Endodermal cell (in vitro differentiated cells): ENCODE data around the gene CCDC73. TPM values are rescaled to one million over a fixed set of nuclear protein-coding genes. Genes with fewer than 3 reads are reported as not detected.

Experiments used
- DNase-seq: peaks from one replicate; pipeline ENCODE4 v3.0.0-alpha.2; 2017
- H3K27ac ChIP-seq: 2 replicates; pipeline ENCODE4 v1.5.1; 2013; ENCODE audit warnings: mild to moderate bottlenecking, low read depth, low read length, moderate library complexity
- H3K27me3 ChIP-seq: 2 replicates; pipeline ENCODE4 v1.6.1; 2013; ENCODE audit warnings: mild to moderate bottlenecking, low read length, moderate library complexity; ENCODE audit not compliant: insufficient read depth, control insufficient read depth, poor library complexity, severe bottlenecking
- H3K36me3 ChIP-seq: 2 replicates; pipeline ENCODE4 v1.7.0; 2013; ENCODE audit warnings: mild to moderate bottlenecking, low read length, moderate library complexity; ENCODE audit not compliant: control insufficient read depth, insufficient read depth
- H3K4me1 ChIP-seq: one replicate; pipeline ENCODE4 v1.7.0; 2013; ENCODE audit warnings: low read length; ENCODE audit not compliant: control insufficient read depth, insufficient read depth
- H3K4me3 ChIP-seq: 2 replicates; pipeline ENCODE4 v1.5.1; 2013; ENCODE audit warnings: mild to moderate bottlenecking, low read length, moderate library complexity
- H3K9ac ChIP-seq: 2 replicates; pipeline ENCODE4 v1.6.1; 2013; ENCODE audit warnings: mild to moderate bottlenecking, low read length, moderate library complexity; ENCODE audit not compliant: poor library complexity, severe bottlenecking; ENCODE audit errors: extremely low read depth
- H3K9me3 ChIP-seq: 2 replicates; pipeline ENCODE4 v1.6.1; 2013; ENCODE audit warnings: mild to moderate bottlenecking, low read length, moderate library complexity; ENCODE audit not compliant: control insufficient read depth
- H3K27ac Mint-ChIP-seq: 2 replicates; pipeline ENCODE4 v1.8.0; 2020; ENCODE audit warnings: mixed read lengths
- H3K27me3 Mint-ChIP-seq: 2 replicates; pipeline ENCODE4 v1.8.0; 2021; ENCODE audit warnings: mild to moderate bottlenecking, mixed read lengths; ENCODE audit not compliant: insufficient read depth
- H3K36me3 Mint-ChIP-seq: 2 replicates; pipeline ENCODE4 v1.8.0; 2020; ENCODE audit warnings: low read depth, mixed read lengths
- H3K4me1 Mint-ChIP-seq: 2 replicates; pipeline ENCODE4 v1.8.0; 2020; ENCODE audit warnings: mixed read lengths
- H3K4me3 Mint-ChIP-seq: 2 replicates; pipeline ENCODE4 v1.8.0; 2020; ENCODE audit warnings: mild to moderate bottlenecking, moderate library complexity, mixed read lengths
- H3K9me3 Mint-ChIP-seq: 2 replicates; pipeline ENCODE4 v1.8.0; 2020; ENCODE audit warnings: mild to moderate bottlenecking, mixed read lengths
- CTCF ChIP-seq: fragments of 200-600 bp; sonication (generic); conservative IDR thresholded peaks from 2 replicates; pipeline ENCODE4 v1.5.0; 2021; ENCODE audit warnings: antibody characterized with exemption, mild to moderate bottlenecking
- WGBS, 2 experiments: methylation state at CpG; one replicate each; pipeline versions ENCODE4 v1.1.5 to v1.1.7; 2013; ENCODE audit warnings: missing lambda C conversion rate in 2 of 2, mixed read lengths in 1 of 2; ENCODE audit not compliant: insufficient coverage in 1 of 2, insufficient read length in 1 of 2; 5-methylcytosine and 5-hydroxymethylcytosine counted together
- total RNA-seq, 2 donors: library from RNA; stranded (reverse); fragmentation: NEBNext Ultra II Directional in 1 of 2; extraction: Animal tissue kit (Norgen Biotek cat#: 25700) in 1 of 2; gene quantifications; 2 replicates in 1 of 2; 3 replicates in 1 of 2; pipeline ENCODE4 v1.2.1, GENCODE V29; 2021

Gene CCDC73
- total RNA-seq, 2 donors from 2014 or later = not detected

- no peak for DNase-seq
- Histone ChIP-seq H3K27me3 (no peaks in the 10 kb centered on the region), H3K4me3 (no peak overlapping the region), H3K4me1 (no peaks in the 10 kb centered on the region), H3K9ac (no peak overlapping the region), H3K36me3 (no peaks in the 10 kb centered on the region), H3K9me3 (no peaks in the 10 kb centered on the region), H3K27ac (no peak overlapping the region)
- TF ChIP-seq CTCF = no peak
- Mint-ChIP-seq H3K27ac (no peak overlapping the region), H3K9me3 (no peaks in the 10 kb centered on the region), H3K4me3 (no peak overlapping the region), H3K4me1 (no peaks in the 10 kb centered on the region), H3K36me3 (no peaks in the 10 kb centered on the region), H3K27me3 (no peaks in the 10 kb centered on the region)
- 80 to 86% methylated on average over 1 of the region's 1 CpG for WGBS, 2 experiments
These were observed 3.5 kb downstream of the CCDC73 start for GRCh38 chr11:32790916-32791315.

GRCh38 chr11:32786811-32787210, 7.7 kb downstream of the CCDC73 start:
- Histone ChIP-seq H3K9ac (no peak overlapping the region), H3K4me3 (no peak overlapping the region), H3K9me3 (no peaks in the 10 kb centered on the region), H3K36me3 (no peaks in the 10 kb centered on the region), H3K27me3 (no peaks in the 10 kb centered on the region), H3K4me1 (no peaks in the 10 kb centered on the region), H3K27ac (no peak overlapping the region)
- Mint-ChIP-seq H3K9me3 (no peaks in the 10 kb centered on the region), H3K36me3 (no peaks in the 10 kb centered on the region), H3K4me3 (no peak overlapping the region), H3K27me3 (no peaks in the 10 kb centered on the region), H3K4me1 (no peaks in the 10 kb centered on the region), H3K27ac (no peak overlapping the region)
- no peak for DNase-seq
- no peak for TF ChIP-seq CTCF

- no peaks in the 10 kb centered on the region for H3K9me3 ChIP-seq
- H3K9ac ChIP-seq = no peak overlapping the region
- no peaks in the 10 kb centered on the region for H3K4me1 Mint-ChIP-seq
- H3K36me3 ChIP-seq = no peaks in the 10 kb centered on the region
- no peak for DNase-seq
- TF ChIP-seq CTCF = no peak
- no peak overlapping the region for H3K4me3 Mint-ChIP-seq
- no peaks in the 10 kb centered on the region for H3K9me3 Mint-ChIP-seq
- H3K27ac ChIP-seq = no peak overlapping the region
- no peak overlapping the region for H3K4me3 ChIP-seq
- no peaks in the 10 kb centered on the region for H3K36me3 Mint-ChIP-seq
- H3K27me3 Mint-ChIP-seq = no peaks in the 10 kb centered on the region
- H3K27ac Mint-ChIP-seq = no peak overlapping the region
- 92% methylated on average over 3 of the region's 3 CpGs for WGBS, 2 experiments
- no peaks in the 10 kb centered on the region for H3K27me3 ChIP-seq
- H3K4me1 ChIP-seq = no peaks in the 10 kb centered on the region
These were observed 9.2 kb downstream of the CCDC73 start for GRCh38 chr11:32785262-32785661.
